K562 (cell line): Measurements from ENCODE around the gene KRTAP1-5. TPM values are rescaled to one million over a fixed set of nuclear protein-coding genes. Genes with fewer than 3 reads are reported as not detected.
"Not testable (repeated sequence)": the region's sequence is repeated elsewhere in the genome, so short reads cannot be mapped to it uniquely, and the experiment has no call there.

Experiments
- ATAC-seq: fragments of 200-7000 bp; cut with Tn5 transposase; 3 replicates; pipeline ENCODE4 v1.9.1; 2020; ENCODE audit warnings: moderate library complexity
- BruUV-seq: library from RNA; stranded (reverse); fragments of 400-500 nt; replicated peaks from 2 replicates; lab custom pipeline; 2021; lab: Mats Ljungman, UMichigan
- CTCF ChIA-PET: fragments of 300-600 bp; formaldehyde crosslinking; extraction: SDS; loops from one replicate; lab custom pipeline; 2021; ENCODE audit warnings: low intra/inter-chr PET ratio; lab: Yijun Ruan, JAX
- POLR2A ChIA-PET: fragments of 300-600, 350-650 bp; sonication (Branson Sonifier 250); formaldehyde crosslinking; extraction: SDS; loops from one replicate; lab custom pipeline; 2021; ENCODE audit warnings: antibody characterized with exemption, inconsistent platforms; lab: Yijun Ruan, JAX
- DNase-seq, 4 experiments: peaks; one replicate each; pipeline versions ENCODE4 v3.0.0 to v3.0.0-alpha.2; 2011 to 2018; ENCODE audit warnings: low spot score in 3 of 4, mixed read lengths in 3 of 4; ENCODE audit errors: extremely low read depth in 1 of 4
- FAIRE-seq: peaks from 2 replicates; lab custom pipeline; 2011; peaks lifted over from hg19 to GRCh38; lab: Jason Lieb, UNC
- H2AFZ ChIP-seq: 2 replicates; pipeline ENCODE4 v1.6.0; 2011; ENCODE audit warnings: low read depth, low read length, control low read depth, inconsistent platforms
- H3K27ac ChIP-seq: fragments of 200-600 bp; 3 replicates; pipeline ENCODE4 v1.8.0; 2011; ENCODE audit warnings: low read depth, mild to moderate bottlenecking, control low read depth, inconsistent platforms, low read length, moderate library complexity, mixed read lengths; ENCODE audit errors: extremely low read depth
- H3K27me3 ChIP-seq, 2 experiments: fragments of 300-600 bp in 1 of 2; 2 replicates in 1 of 2; 3 replicates in 1 of 2; pipeline versions ENCODE4 v1.6.0 to v1.8.0; 2011; ENCODE audit warnings: inconsistent platforms in 2 of 2, low read length in 2 of 2, mild to moderate bottlenecking in 1 of 2, mixed read lengths in 1 of 2, moderate library complexity in 1 of 2; ENCODE audit not compliant: control insufficient read depth in 2 of 2, insufficient read depth in 2 of 2
- H3K36me3 ChIP-seq: fragments of 300-600 bp; 3 replicates; pipeline ENCODE4 v1.8.0; 2011; ENCODE audit warnings: mild to moderate bottlenecking, low read length, inconsistent platforms; ENCODE audit not compliant: control insufficient read depth, insufficient read depth
- H3K4me1 ChIP-seq, 2 experiments: fragments of 200-600 bp in 1 of 2; replicated peaks in 1 of 2; 2 replicates in 1 of 2; 3 replicates in 1 of 2; pipeline versions ENCODE4 v1.5.1 to v1.8.0; 2011; ENCODE audit warnings: inconsistent platforms in 2 of 2, low read length in 2 of 2, mild to moderate bottlenecking in 1 of 2, mixed read lengths in 1 of 2, moderate library complexity in 1 of 2; ENCODE audit not compliant: control insufficient read depth in 2 of 2, insufficient read depth in 2 of 2
- H3K4me2 ChIP-seq: 2 replicates; pipeline ENCODE4 v1.6.1; 2011; ENCODE audit warnings: low read length, control low read depth, inconsistent platforms, mixed read lengths; ENCODE audit not compliant: insufficient read depth
- H3K4me3 ChIP-seq: fragments of 200-600 bp; sonication (generic), shearing (Covaris generic); 2 replicates; pipeline ENCODE4 v1.5.1; 2016; ENCODE audit warnings: control low read depth, inconsistent platforms
- H3K79me2 ChIP-seq: fragments of 200-600 bp; 3 replicates; pipeline ENCODE4 v1.8.0; 2011; ENCODE audit warnings: low read length, inconsistent platforms; ENCODE audit not compliant: control insufficient read depth, insufficient read depth
- H3K9ac ChIP-seq, 2 experiments: 2 replicates each; pipeline versions ENCODE4 v1.6.0 to v1.6.1; 2011; ENCODE audit warnings: low read depth in 2 of 2, low read length in 2 of 2, control low read depth in 1 of 2, inconsistent platforms in 1 of 2, mild to moderate bottlenecking in 1 of 2, mixed read lengths in 1 of 2; ENCODE audit not compliant: insufficient read depth in 1 of 2
- H3K9me1 ChIP-seq: one replicate; pipeline ENCODE4 v1.6.0; 2011; ENCODE audit warnings: inconsistent platforms, mild to moderate bottlenecking, low read length, moderate library complexity; ENCODE audit not compliant: control insufficient read depth, insufficient read depth
- H3K9me3 ChIP-seq: replicated peaks from 2 replicates; pipeline ENCODE4 v1.5.1; 2011; ENCODE audit warnings: low read depth, low read length, inconsistent platforms; ENCODE audit not compliant: control insufficient read depth, insufficient read depth
- H4K20me1 ChIP-seq: replicated peaks from 2 replicates; pipeline ENCODE4 v1.6.1; 2011; ENCODE audit warnings: low read length, inconsistent platforms, mixed read lengths; ENCODE audit not compliant: control insufficient read depth, insufficient read depth
- SMARCE1 ChIP-seq: fragments of 450-650 bp; IDR thresholded peaks from 2 replicates; pipeline ENCODE4 v1.7.1; 2016; ENCODE audit warnings: mild to moderate bottlenecking
- WGBS: fragments of 100-300 bp; shearing (Covaris generic); methylation state at CpG from one replicate; pipeline ENCODE4 v1.1.6; 2016; ENCODE audit warnings: low coverage, mixed read lengths; ENCODE audit not compliant: insufficient coverage; ENCODE audit errors: missing lambda C conversion rate; 5-methylcytosine and 5-hydroxymethylcytosine counted together
- in situ Hi-C: fragments of 300-500 bp; cut with MboI; formaldehyde crosslinking; loops from 4 replicates; pipeline ENCODE4 v1.15.0; 2018; ENCODE audit warnings: inconsistent platforms, mixed read lengths
- intact Hi-C: fragments of 100-400 bp; cut with micrococcal nuclease; formaldehyde crosslinking; loops from 2 replicates; pipeline ENCODE4 v1.14.2; 2022
- polyA plus RNA-seq, 8 experiments: library from polyadenylated mRNA; depleted of rRNA in 4 of 8; stranded (reverse) in 5 of 8; unstranded in 3 of 8; fragments of >200 nt; fragmentation: Nextera tagmentation in 2 of 8; fragmentation: Illumina TruSeq in 1 of 8; extraction: Ambion mirVana in 2 of 8; extraction: Trizol in 1 of 8; gene quantifications; 2 replicates each; pipeline versions ENCODE4 v1.2.1 to v1.2.3, GENCODE V29; 2011 to 2014; ENCODE audit warnings: inconsistent platforms in 1 of 8, missing spikeins in 1 of 8
- total RNA-seq, 7 experiments: library from RNA; depleted of rRNA in 6 of 7; stranded (reverse); fragments of >200 nt in 6 of 7; fragmentation: Illumina TruSeq in 2 of 7; extraction: Trizol in 2 of 7; gene quantifications; 2 replicates each; pipeline versions ENCODE4 v1.2.1 to v1.2.3, GENCODE V29; 2011 to 2021; ENCODE audit warnings: low replicate concordance in 1 of 7
- TF ChIP-seq, protein P1 (sequence below), 2 experiments: fragments of 450-650 bp; IDR thresholded peaks; 2 replicates each; pipeline ENCODE4 v1.6.1; 2018; ENCODE audit warnings: mild to moderate bottlenecking in 2 of 2, low read depth in 1 of 2; ENCODE audit not compliant: partially characterized antibody in 2 of 2

Gene KRTAP1-5
- total and polyA plus RNA-seq, 9 of the 15 experiments (the other 6 are each of a cell fraction or from before 2014, with no cell fraction given), result not detected

DNA sequence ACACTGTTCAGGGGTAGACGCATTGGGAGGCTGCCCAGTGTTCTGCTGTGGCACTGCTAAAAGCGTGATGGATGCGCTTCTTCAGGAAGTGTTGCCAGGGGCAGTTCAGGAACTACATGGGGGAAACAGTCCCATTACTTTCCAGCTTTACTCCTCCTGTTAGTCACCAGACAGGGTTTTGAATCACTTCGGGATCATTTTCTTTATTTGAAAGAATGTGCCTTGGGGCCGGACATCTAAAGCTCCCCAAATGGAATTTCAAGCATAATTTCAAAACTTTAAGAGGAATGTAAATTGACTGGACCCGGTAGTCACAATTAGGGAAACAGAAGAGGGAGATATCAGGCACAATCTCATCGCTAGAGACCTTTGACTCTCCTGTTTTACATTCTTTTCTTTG, 21.4 kb upstream of the KRTAP1-5 start (continued):
- TF ChIP-seq, protein P1, sequence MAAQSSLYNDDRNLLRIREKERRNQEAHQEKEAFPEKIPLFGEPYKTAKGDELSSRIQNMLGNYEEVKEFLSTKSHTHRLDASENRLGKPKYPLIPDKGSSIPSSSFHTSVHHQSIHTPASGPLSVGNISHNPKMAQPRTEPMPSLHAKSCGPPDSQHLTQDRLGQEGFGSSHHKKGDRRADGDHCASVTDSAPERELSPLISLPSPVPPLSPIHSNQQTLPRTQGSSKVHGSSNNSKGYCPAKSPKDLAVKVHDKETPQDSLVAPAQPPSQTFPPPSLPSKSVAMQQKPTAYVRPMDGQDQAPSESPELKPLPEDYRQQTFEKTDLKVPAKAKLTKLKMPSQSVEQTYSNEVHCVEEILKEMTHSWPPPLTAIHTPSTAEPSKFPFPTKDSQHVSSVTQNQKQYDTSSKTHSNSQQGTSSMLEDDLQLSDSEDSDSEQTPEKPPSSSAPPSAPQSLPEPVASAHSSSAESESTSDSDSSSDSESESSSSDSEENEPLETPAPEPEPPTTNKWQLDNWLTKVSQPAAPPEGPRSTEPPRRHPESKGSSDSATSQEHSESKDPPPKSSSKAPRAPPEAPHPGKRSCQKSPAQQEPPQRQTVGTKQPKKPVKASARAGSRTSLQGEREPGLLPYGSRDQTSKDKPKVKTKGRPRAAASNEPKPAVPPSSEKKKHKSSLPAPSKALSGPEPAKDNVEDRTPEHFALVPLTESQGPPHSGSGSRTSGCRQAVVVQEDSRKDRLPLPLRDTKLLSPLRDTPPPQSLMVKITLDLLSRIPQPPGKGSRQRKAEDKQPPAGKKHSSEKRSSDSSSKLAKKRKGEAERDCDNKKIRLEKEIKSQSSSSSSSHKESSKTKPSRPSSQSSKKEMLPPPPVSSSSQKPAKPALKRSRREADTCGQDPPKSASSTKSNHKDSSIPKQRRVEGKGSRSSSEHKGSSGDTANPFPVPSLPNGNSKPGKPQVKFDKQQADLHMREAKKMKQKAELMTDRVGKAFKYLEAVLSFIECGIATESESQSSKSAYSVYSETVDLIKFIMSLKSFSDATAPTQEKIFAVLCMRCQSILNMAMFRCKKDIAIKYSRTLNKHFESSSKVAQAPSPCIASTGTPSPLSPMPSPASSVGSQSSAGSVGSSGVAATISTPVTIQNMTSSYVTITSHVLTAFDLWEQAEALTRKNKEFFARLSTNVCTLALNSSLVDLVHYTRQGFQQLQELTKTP (IDR thresholded peaks at IDR 0.05; ENCODE audit: low read depth in 1 of 2, partially characterized antibody in 2 of 2), result no peak
- TF ChIP-seq SMARCE1, result no peak

DNA sequence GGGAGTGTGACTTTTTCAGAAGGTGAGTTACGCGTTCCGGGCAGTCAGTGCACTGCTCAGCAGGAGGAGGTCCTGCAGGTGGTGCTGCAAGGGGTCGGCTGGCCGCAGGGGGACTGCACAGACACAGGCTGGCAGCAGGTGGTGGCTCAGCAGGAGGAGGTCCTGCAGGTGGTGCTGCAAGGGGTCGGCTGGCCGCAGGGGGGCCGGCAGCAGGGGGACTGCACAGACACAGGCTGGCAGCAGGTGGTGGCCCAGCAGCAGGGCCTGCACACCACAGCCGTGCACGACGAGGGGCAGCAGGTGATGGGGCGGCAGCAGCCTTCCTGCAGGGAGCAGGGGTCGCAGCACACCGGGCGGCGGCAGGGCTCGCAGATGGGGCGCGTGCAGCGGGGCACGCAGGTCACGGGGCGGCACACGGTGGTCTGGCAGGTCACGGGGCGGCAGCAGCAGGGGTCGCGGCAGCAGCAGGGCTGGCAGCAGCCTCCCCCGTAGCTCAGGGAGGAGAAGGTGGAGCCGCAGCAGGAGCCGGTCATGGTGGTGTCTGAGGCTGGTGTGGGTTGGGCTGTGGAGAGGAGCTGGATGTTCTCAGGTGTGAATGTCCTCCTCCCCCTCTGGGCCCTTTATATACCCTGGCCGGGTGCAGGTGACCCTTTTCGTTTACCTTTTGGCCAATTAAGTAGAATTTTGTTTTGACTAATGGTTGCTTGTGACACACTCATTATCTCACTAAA, 19.9 kb upstream of the KRTAP1-5 start, which contains the start of gene KRTAP2-1:
KRTAP2-1 (minus strand) TSS at position 582 of the 731 bp plus-strand sequence; CDS start at position 533, 49 bp downstream.
- H3K27me3 ChIP-seq, CTCF ChIA-PET, H3K4me1 ChIP-seq, ATAC-seq, H3K36me3 ChIP-seq, intact Hi-C loops, in situ Hi-C loops, FAIRE-seq, H3K27ac ChIP-seq, H3K9me1 ChIP-seq, DNase-seq, POLR2A ChIA-PET, H3K79me2 ChIP-seq, H4K20me1 ChIP-seq, H3K9ac ChIP-seq, H3K4me3 ChIP-seq, H3K4me2 ChIP-seq, H3K9me3 ChIP-seq, H2AFZ ChIP-seq, BruUV-seq: not testable (repeated sequence)
- 4% methylated on average over 9 of the region's 33 CpGs for WGBS
